CD8-positive, alpha-beta memory T cell (primary cell): ENCODE data around the gene MYO7B. TPM values are rescaled to one million over a fixed set of nuclear protein-coding genes. Genes with fewer than 3 reads are reported as not detected.

Experiments used
- CTCF ChIA-PET: fragments of 350-600 bp; sonication (Branson Sonifier 250); formaldehyde crosslinking; loops from one replicate; lab custom pipeline; 2021; ENCODE audit warnings: antibody characterized with exemption; lab: Charles Lee
- POLR2A ChIA-PET: fragments of 350-600 bp; sonication (Branson Sonifier 250); formaldehyde crosslinking; loops from one replicate; lab custom pipeline; 2021; ENCODE audit warnings: antibody characterized with exemption; lab: Charles Lee
- DNase-seq, 5 donors: peaks; one replicate each; pipeline versions ENCODE4 v3.0.0 to v3.0.0-alpha.2; 2020 to 2022; ENCODE audit warnings: mixed read lengths in 1 of 5
- H3K27ac ChIP-seq: one replicate; pipeline ENCODE4 v1.7.0; 2013; ENCODE audit warnings: low read depth, mild to moderate bottlenecking, low read length, moderate library complexity
- H3K27me3 ChIP-seq: 2 replicates; pipeline ENCODE4 v1.7.0; 2013; ENCODE audit warnings: low read length, mild to moderate bottlenecking; ENCODE audit not compliant: insufficient read depth, poor library complexity, severe bottlenecking
- H3K36me3 ChIP-seq: 2 replicates; pipeline ENCODE4 v1.7.0; 2013; ENCODE audit warnings: mild to moderate bottlenecking, low read length, moderate library complexity; ENCODE audit not compliant: insufficient read depth
- H3K4me1 ChIP-seq: 2 replicates; pipeline ENCODE4 v1.7.0; 2013; ENCODE audit warnings: mild to moderate bottlenecking, low read length, moderate library complexity; ENCODE audit not compliant: insufficient read depth
- H3K4me3 ChIP-seq: 2 replicates; pipeline ENCODE4 v1.7.0; 2013; ENCODE audit warnings: mild to moderate bottlenecking, low read length
- H3K9me3 ChIP-seq: 2 replicates; pipeline ENCODE4 v1.7.0; 2013; ENCODE audit warnings: mild to moderate bottlenecking, low read length
- H3K27ac Mint-ChIP-seq, 8 donors: one replicate each; pipeline ENCODE4 v1.8.0; 2020 to 2021; ENCODE audit warnings: mixed read lengths in 8 of 8, mild to moderate bottlenecking in 6 of 8, inconsistent platforms in 3 of 8, moderate library complexity in 3 of 8
- H3K27me3 Mint-ChIP-seq, 2 donors: one replicate each; pipeline ENCODE4 v1.8.0; 2020 to 2021; ENCODE audit warnings: mixed read lengths in 2 of 2, mild to moderate bottlenecking in 1 of 2, moderate library complexity in 1 of 2
- H3K36me3 Mint-ChIP-seq, 3 donors: one replicate each; pipeline ENCODE4 v1.8.0; 2020 to 2021; ENCODE audit warnings: mixed read lengths in 3 of 3, inconsistent platforms in 1 of 3, mild to moderate bottlenecking in 1 of 3
- H3K4me1 Mint-ChIP-seq, 3 donors: one replicate each; pipeline ENCODE4 v1.8.0; 2020 to 2021; ENCODE audit warnings: mixed read lengths in 3 of 3, inconsistent platforms in 1 of 3, mild to moderate bottlenecking in 1 of 3
- H3K4me3 Mint-ChIP-seq, 7 donors: one replicate each; pipeline ENCODE4 v1.8.0; 2020 to 2021; ENCODE audit warnings: mixed read lengths in 7 of 7, mild to moderate bottlenecking in 6 of 7, moderate library complexity in 4 of 7, inconsistent platforms in 2 of 7
- H3K9me3 Mint-ChIP-seq, 5 donors: one replicate each; pipeline ENCODE4 v1.8.0; 2020 to 2022; ENCODE audit warnings: mixed read lengths in 5 of 5, mild to moderate bottlenecking in 3 of 5, moderate library complexity in 2 of 5, inconsistent platforms in 1 of 5
- polyA plus RNA-seq: library from polyadenylated mRNA; unstranded; fragments of 300-500 nt; fragmentation: Illumina TruSeq; gene quantifications from one replicate; pipeline ENCODE4 v1.2.3, GENCODE V29; 2021
- total RNA-seq, 2 experiments: library from RNA; stranded (reverse); gene quantifications; one replicate each; pipeline ENCODE4 v1.2.3, GENCODE V29; 2021

The MYO7B gene
- total and polyA plus RNA-seq, 3 experiments from 2014 or later: not detected

DNA sequence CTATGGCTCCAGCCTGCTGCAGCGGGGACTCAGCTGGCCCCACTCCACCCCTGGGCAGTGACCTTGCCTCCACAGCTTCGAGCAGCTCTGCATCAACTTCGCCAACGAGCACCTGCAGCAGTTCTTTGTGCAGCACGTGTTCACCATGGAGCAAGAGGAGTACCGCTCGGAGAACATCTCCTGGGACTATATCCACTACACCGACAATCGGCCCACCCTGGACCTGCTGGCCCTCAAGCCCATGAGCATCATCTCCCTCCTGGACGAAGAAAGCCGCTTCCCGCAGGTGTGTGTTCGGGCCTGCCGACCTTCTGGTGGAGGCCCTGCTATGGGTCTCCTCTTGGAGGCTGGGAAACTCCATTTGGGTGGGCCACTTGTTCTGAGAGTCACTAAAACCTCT lies 48.6 kb downstream of the MYO7B start:
- no peak overlapping the region for H3K27ac Mint-ChIP-seq
- H3K4me1 Mint-ChIP-seq: no peaks in the 10 kb centered on the region
- DNase-seq: no peak
- no peak overlapping the region for H3K4me3 ChIP-seq
- H3K9me3 Mint-ChIP-seq: no peaks in the 10 kb centered on the region
- H3K9me3 ChIP-seq: no peaks in the 10 kb centered on the region
- no peak overlapping the region for H3K4me3 Mint-ChIP-seq
- ChIA-PET CTCF (no interaction called here), POLR2A (no interaction called here)
- H3K27me3 Mint-ChIP-seq: peaks cover 1 to 9% of the 10 kb centered on the region in 2 donors
- H3K4me1 ChIP-seq: no peaks in the 10 kb centered on the region
- no peaks in the 10 kb centered on the region for H3K27me3 ChIP-seq
- no peaks in the 10 kb centered on the region for H3K36me3 ChIP-seq
- H3K27ac ChIP-seq: no peak overlapping the region
- H3K36me3 Mint-ChIP-seq: no peaks in the 10 kb centered on the region

DNA sequence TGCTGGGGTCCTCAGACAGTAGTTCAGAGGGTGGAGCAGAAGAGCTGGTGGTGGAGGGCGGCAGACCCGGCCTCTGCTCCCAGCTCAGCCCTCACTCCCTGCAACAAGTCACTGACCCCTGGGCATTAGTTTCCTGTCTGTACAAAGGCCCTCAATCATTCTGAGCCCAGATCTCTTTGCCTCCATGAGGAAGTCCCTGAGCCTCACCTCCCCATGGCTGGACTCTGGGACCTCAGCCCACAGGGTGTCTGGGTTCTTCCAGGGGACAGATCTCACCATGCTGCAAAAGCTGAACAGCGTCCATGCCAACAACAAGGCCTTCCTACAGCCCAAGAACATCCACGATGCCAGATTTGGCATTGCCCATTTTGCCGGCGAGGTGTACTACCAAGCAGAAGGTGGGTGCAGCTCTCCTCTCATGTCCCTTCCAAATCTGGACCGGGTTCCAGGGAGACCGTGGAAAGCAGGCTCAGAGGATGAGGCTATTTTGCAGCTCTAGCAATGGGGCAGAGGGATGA lies 49.1 kb downstream of the MYO7B start:
- DNase-seq: no peak

GRCh38 chr2:127585270-127585807 lies 49.9 kb downstream of the MYO7B start:
- POLR2A ChIA-PET: no interaction called here
- Histone ChIP-seq H3K4me1 (no peaks in the 10 kb centered on the region), H3K27me3 (no peaks in the 10 kb centered on the region), H3K27ac (no peak overlapping the region), H3K4me3 (no peak overlapping the region), H3K36me3 (no peaks in the 10 kb centered on the region), H3K9me3 (no peaks in the 10 kb centered on the region)
- no peak for DNase-seq
- H3K4me3 Mint-ChIP-seq: no peak overlapping the region
- H3K27ac Mint-ChIP-seq: no peak overlapping the region
- no peaks in the 10 kb centered on the region for H3K4me1 Mint-ChIP-seq
- CTCF ChIA-PET: no interaction called here
- H3K27me3 Mint-ChIP-seq: peaks cover 1 to 9% of the 10 kb centered on the region in 2 donors
- H3K36me3 Mint-ChIP-seq: no peaks in the 10 kb centered on the region
- H3K9me3 Mint-ChIP-seq: no peaks in the 10 kb centered on the region

More for the DNA sequence above, 49.1 kb downstream of the MYO7B start:
- H3K4me1 Mint-ChIP-seq: no peaks in the 10 kb centered on the region
- H3K27me3 Mint-ChIP-seq: peaks cover 1 to 9% of the 10 kb centered on the region in 2 donors
- Histone ChIP-seq H3K4me3 (no peak overlapping the region), H3K36me3 (no peaks in the 10 kb centered on the region), H3K27ac (no peak overlapping the region), H3K4me1 (no peaks in the 10 kb centered on the region), H3K27me3 (no peaks in the 10 kb centered on the region), H3K9me3 (no peaks in the 10 kb centered on the region)
- H3K27ac Mint-ChIP-seq: no peak overlapping the region
- ChIA-PET CTCF (no interaction called here), POLR2A (no interaction called here)
- no peak overlapping the region for H3K4me3 Mint-ChIP-seq
- H3K36me3 Mint-ChIP-seq: no peaks in the 10 kb centered on the region
- no peaks in the 10 kb centered on the region for H3K9me3 Mint-ChIP-seq

GRCh38 chr2:127586136-127586535 lies 50.7 kb downstream of the MYO7B start:
- no peak for DNase-seq
- no peak overlapping the region for H3K4me3 ChIP-seq
- Mint-ChIP-seq H3K36me3 (no peaks in the 10 kb centered on the region), H3K4me1 (no peaks in the 10 kb centered on the region), H3K27ac (no peak overlapping the region), H3K9me3 (no peaks in the 10 kb centered on the region), H3K4me3 (no peak overlapping the region), H3K27me3 (peaks cover 1 to 9% of the 10 kb centered on the region in 2 donors)
- ChIA-PET POLR2A (no interaction called here), CTCF (no interaction called here)
- no peaks in the 10 kb centered on the region for H3K27me3 ChIP-seq
- no peaks in the 10 kb centered on the region for H3K9me3 ChIP-seq
- no peaks in the 10 kb centered on the region for H3K4me1 ChIP-seq
- no peak overlapping the region for H3K27ac ChIP-seq
- H3K36me3 ChIP-seq: no peaks in the 10 kb centered on the region

DNA sequence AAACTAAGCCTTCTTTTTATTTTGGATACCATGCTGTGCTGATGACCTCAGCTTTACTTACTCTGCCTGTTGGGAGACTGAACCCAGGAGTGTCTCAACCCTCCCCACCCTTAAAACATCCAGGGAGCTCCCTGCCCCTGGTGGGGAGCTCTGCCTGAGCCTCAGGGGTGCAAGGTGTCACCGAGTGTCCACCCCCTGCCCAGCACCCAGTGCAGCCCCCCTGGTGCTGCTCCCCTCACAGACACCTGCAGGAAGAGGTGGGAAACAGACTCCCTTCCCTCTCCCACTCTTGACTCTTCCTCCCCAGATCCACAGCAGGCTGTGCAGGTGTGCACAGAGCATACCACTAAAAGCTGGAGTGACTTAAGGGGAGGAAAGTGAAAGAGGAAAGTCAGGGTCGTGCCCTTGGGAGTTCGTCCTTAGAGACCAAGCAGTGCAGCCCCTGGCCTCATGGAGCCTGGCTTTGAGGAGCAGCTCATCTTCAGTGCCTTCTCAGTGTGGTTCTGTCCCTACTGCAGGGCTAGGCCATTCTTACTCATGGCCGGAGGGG lies 51.3 kb downstream of the MYO7B start:
- H3K27ac ChIP-seq: no peak overlapping the region
- Mint-ChIP-seq H3K27ac (no peak overlapping the region), H3K36me3 (no peaks in the 10 kb centered on the region), H3K27me3 (peaks cover 1 to 7% of the 10 kb centered on the region in 2 donors), H3K4me3 (no peak overlapping the region), H3K4me1 (no peaks in the 10 kb centered on the region), H3K9me3 (no peaks in the 10 kb centered on the region)
- POLR2A ChIA-PET: no interaction called here
- H3K4me3 ChIP-seq: no peak overlapping the region
- H3K27me3 ChIP-seq: no peaks in the 10 kb centered on the region
- CTCF ChIA-PET: no interaction called here
- DNase-seq: no peak
- H3K36me3 ChIP-seq: no peaks in the 10 kb centered on the region
- H3K4me1 ChIP-seq: no peaks in the 10 kb centered on the region
- H3K9me3 ChIP-seq: no peaks in the 10 kb centered on the region

DNA sequence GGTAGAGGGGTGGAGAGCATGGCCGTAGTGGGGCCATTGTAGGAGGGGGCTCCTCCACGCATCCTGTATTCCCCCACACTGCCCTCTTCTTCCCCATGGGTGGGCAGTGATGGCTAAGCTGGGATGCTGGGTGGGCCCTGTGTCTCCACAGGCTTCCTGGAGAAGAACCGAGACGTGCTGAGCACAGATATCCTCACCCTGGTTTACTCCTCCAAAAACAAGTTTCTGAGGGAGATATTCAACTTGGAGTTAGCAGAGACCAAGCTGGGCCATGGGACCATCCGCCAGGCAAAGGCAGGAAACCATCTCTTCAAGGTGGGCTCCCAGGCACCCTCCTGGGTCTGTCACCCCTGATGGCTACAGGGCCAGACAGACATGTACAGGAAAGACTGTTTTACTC lies 52.8 kb downstream of the MYO7B start:
- CTCF ChIA-PET: no interaction called here
- Histone ChIP-seq H3K4me3 (no peak overlapping the region), H3K9me3 (no peaks in the 10 kb centered on the region), H3K27me3 (no peaks in the 10 kb centered on the region), H3K27ac (no peak overlapping the region), H3K4me1 (no peaks in the 10 kb centered on the region), H3K36me3 (no peaks in the 10 kb centered on the region)
- peaks cover 1 to 4% of the 10 kb centered on the region in 2 donors for H3K27me3 Mint-ChIP-seq
- POLR2A ChIA-PET: no interaction called here
- DNase-seq: no peak
- H3K4me3 Mint-ChIP-seq: no peak overlapping the region
- H3K9me3 Mint-ChIP-seq: no peaks in the 10 kb centered on the region
- no peaks in the 10 kb centered on the region for H3K4me1 Mint-ChIP-seq
- no peaks in the 10 kb centered on the region for H3K36me3 Mint-ChIP-seq
- H3K27ac Mint-ChIP-seq: no peak overlapping the region

DNA sequence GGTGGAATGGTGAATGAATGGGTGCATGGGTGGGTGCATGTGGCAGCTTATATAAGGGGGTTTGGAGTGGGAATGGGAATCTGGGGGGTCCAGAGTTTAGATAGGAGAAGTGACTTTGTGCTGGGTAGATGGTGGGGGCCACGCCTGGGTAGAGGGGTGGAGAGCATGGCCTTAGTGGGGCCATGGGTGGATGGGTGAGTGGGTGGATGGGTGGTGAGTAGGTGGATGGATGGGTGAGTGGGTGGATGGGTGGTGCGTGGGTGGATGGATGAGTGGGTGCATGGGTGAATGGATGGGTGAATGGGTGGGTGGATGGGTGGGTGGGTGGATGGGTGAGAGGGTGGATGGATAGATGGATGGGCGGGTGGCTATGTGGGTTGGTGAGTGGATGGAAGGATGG lies 53.9 kb downstream of the MYO7B start:
- H3K27ac ChIP-seq: no peak overlapping the region
- H3K36me3 ChIP-seq: no peaks in the 10 kb centered on the region
- no peaks in the 10 kb centered on the region for H3K4me1 ChIP-seq
- H3K4me3 ChIP-seq: no peak overlapping the region
- H3K4me1 Mint-ChIP-seq: peaks cover 0 to 1% (median 0%) of the 10 kb centered on the region in 3 donors
- H3K9me3 Mint-ChIP-seq: no peaks in the 10 kb centered on the region
- ChIA-PET POLR2A (no interaction called here), CTCF (interaction anchor here (3.5 kb wide), 1 partner anchor 60 kb away, joined by 27 read pairs; no protein-coding TSS in a partner anchor)
- no peaks in the 10 kb centered on the region for H3K36me3 Mint-ChIP-seq
- H3K27me3 ChIP-seq: no peaks in the 10 kb centered on the region
- no peak overlapping the region for H3K4me3 Mint-ChIP-seq
- no peak overlapping the region for H3K27ac Mint-ChIP-seq
- DNase-seq: no peak
- H3K27me3 Mint-ChIP-seq: peaks cover 0 to 1% of the 10 kb centered on the region in 2 donors
- H3K9me3 ChIP-seq: no peaks in the 10 kb centered on the region

GRCh38 chr2:127589841-127590240 lies 54.4 kb downstream of the MYO7B start:
- Histone ChIP-seq H3K9me3 (no peaks in the 10 kb centered on the region), H3K27ac (no peak overlapping the region), H3K36me3 (no peaks in the 10 kb centered on the region), H3K27me3 (no peaks in the 10 kb centered on the region), H3K4me3 (no peak overlapping the region), H3K4me1 (no peaks in the 10 kb centered on the region)
- H3K36me3 Mint-ChIP-seq: no peaks in the 10 kb centered on the region
- POLR2A ChIA-PET: no interaction called here
- no peak overlapping the region for H3K27ac Mint-ChIP-seq
- no peak for DNase-seq
- H3K4me1 Mint-ChIP-seq: peaks cover 0 to 2% (median 0%) of the 10 kb centered on the region in 3 donors
- CTCF ChIA-PET: interaction anchor here (3.5 kb wide), 1 partner anchor 60 kb away, joined by 27 read pairs; no protein-coding TSS in a partner anchor
- H3K9me3 Mint-ChIP-seq: no peaks in the 10 kb centered on the region
- no peak overlapping the region for H3K4me3 Mint-ChIP-seq
- H3K27me3 Mint-ChIP-seq: peaks cover 0 to 1% of the 10 kb centered on the region in 2 donors
